K562 (cell line): Measurements from ENCODE around the gene PLTP. TPM values are rescaled to one million over a fixed set of nuclear protein-coding genes. Genes with fewer than 3 reads are reported as not detected.
A peak's percentile ranks its signal among the peaks of the same experiment; 100 is the strongest.

Source experiments
- ARID2 ChIP-seq: fragments of 450-650 bp; IDR thresholded peaks from 2 replicates; pipeline ENCODE4 v1.6.1; 2017; ENCODE audit warnings: antibody characterized with exemption, mild to moderate bottlenecking
- CBX1 ChIP-seq: sonication (generic); IDR thresholded peaks from 2 replicates; pipeline ENCODE4 v1.6.1; 2016; ENCODE audit warnings: antibody characterized with exemption, low read depth, mild to moderate bottlenecking
- GTF2E2 ChIP-seq: fragments of 200-800 bp; sonication (Bioruptor generic); IDR thresholded peaks from 2 replicates; pipeline ENCODE4 v1.6.1; 2016; ENCODE audit warnings: missing genetic modification characterization, missing compliant biosample characterization
- KHSRP ChIP-seq: fragments of 450-650 bp; IDR thresholded peaks from 2 replicates; pipeline ENCODE4 v1.6.1; 2017
- MTA3 ChIP-seq: fragments of 450-650 bp; formaldehyde crosslinking; IDR thresholded peaks from 2 replicates; pipeline ENCODE4 v1.6.1; 2017; ENCODE audit warnings: mild to moderate bottlenecking, borderline replicate concordance
- NFIX ChIP-seq: fragments of 250-450 bp; sonication (Bioruptor Pico); IDR thresholded peaks from 2 replicates; pipeline ENCODE4 v1.4.0; 2020; ENCODE audit warnings: low read depth, mild to moderate bottlenecking, moderate library complexity
- RBM34 ChIP-seq: fragments of 200-400 bp; formaldehyde crosslinking; IDR thresholded peaks from 2 replicates; pipeline ENCODE4 v1.6.1; 2018; ENCODE audit warnings: low read length, borderline replicate concordance; ENCODE audit not compliant: insufficient read depth
- TBP ChIP-seq: optimal IDR thresholded peaks from 2 replicates; pipeline ENCODE3; 2011; ENCODE audit warnings: low read depth, low read length, improper control_type of control experiment
- ZBTB17 ChIP-seq: fragments of 450-650 bp; formaldehyde crosslinking; IDR thresholded peaks from 2 replicates; pipeline ENCODE4 v1.4.0; 2020; ENCODE audit warnings: mild to moderate bottlenecking
- ZBTB7A ChIP-seq: IDR thresholded peaks from 2 replicates; pipeline ENCODE4 v1.6.1; 2011; ENCODE audit warnings: low read depth, mild to moderate bottlenecking, low read length, moderate library complexity, borderline replicate concordance; ENCODE audit not compliant: control insufficient read depth
- ZNF12 ChIP-seq: sonication (generic); formaldehyde crosslinking; IDR thresholded peaks from 2 replicates; pipeline ENCODE4 v1.4.0; 2020; ENCODE audit warnings: mild to moderate bottlenecking, missing genetic modification reagents
- ZNF780A ChIP-seq: fragments of 250-450 bp; sonication (Bioruptor Pico); IDR thresholded peaks from 2 replicates; pipeline ENCODE4 v1.5.0; 2021; ENCODE audit warnings: mild to moderate bottlenecking
- polyA plus RNA-seq, 8 experiments: library from polyadenylated mRNA; depleted of rRNA in 4 of 8; stranded (reverse) in 5 of 8; unstranded in 3 of 8; fragments of >200 nt; fragmentation: Nextera tagmentation in 2 of 8; fragmentation: Illumina TruSeq in 1 of 8; extraction: Ambion mirVana in 2 of 8; extraction: Trizol in 1 of 8; gene quantifications; 2 replicates each; pipeline versions ENCODE4 v1.2.1 to v1.2.3, GENCODE V29; 2011 to 2014; ENCODE audit warnings: inconsistent platforms in 1 of 8, missing spikeins in 1 of 8
- total RNA-seq, 7 experiments: library from RNA; depleted of rRNA in 6 of 7; stranded (reverse); fragments of >200 nt in 6 of 7; fragmentation: Illumina TruSeq in 2 of 7; extraction: Trizol in 2 of 7; gene quantifications; 2 replicates each; pipeline versions ENCODE4 v1.2.1 to v1.2.3, GENCODE V29; 2011 to 2021; ENCODE audit warnings: low replicate concordance in 1 of 7
- TF ChIP-seq, protein P1 (sequence below): fragments of 450-650 bp; IDR thresholded peaks from 2 replicates; pipeline ENCODE4 v1.6.1; 2016; ENCODE audit warnings: antibody characterized with exemption
- TF ChIP-seq, protein P2 (sequence below), 2 experiments: fragments of 450-650 bp; conservative IDR thresholded peaks; 2 replicates each; pipeline ENCODE4 v1.6.1; 2017; ENCODE audit warnings: mild to moderate bottlenecking in 2 of 2, moderate library complexity in 2 of 2
- TF ChIP-seq, protein P3 (sequence below): sonication (generic); formaldehyde crosslinking; IDR thresholded peaks from 2 replicates; pipeline ENCODE4 v1.9.0; 2022; ENCODE audit warnings: mild to moderate bottlenecking, missing genetic modification reagents
- TF ChIP-seq, protein P4 (sequence below), 2 experiments: fragments of 250-450 bp in 1 of 2; fragments of 450-650 bp in 1 of 2; sonication (Bioruptor Pico) in 1 of 2; IDR thresholded peaks; 2 replicates each; pipeline versions ENCODE4 v1.6.1 to v1.8.0; 2016 to 2021; ENCODE audit warnings: mild to moderate bottlenecking in 2 of 2, moderate library complexity in 2 of 2, missing compliant biosample characterization in 1 of 2, missing genetic modification characterization in 1 of 2
- TF ChIP-seq, protein P5 (sequence below), 2 experiments: IDR thresholded peaks; 2 replicates each; pipeline ENCODE4 v1.6.1; 2011; ENCODE audit warnings: borderline replicate concordance in 1 of 2, control low read depth in 1 of 2, low read depth in 1 of 2, low read length in 1 of 2, mild to moderate bottlenecking in 1 of 2, mixed read lengths in 1 of 2, moderate library complexity in 1 of 2; ENCODE audit not compliant: insufficient read depth in 1 of 2, insufficient read length in 1 of 2, poor library complexity in 1 of 2, severe bottlenecking in 1 of 2; ENCODE audit errors: extremely low read depth in 1 of 2
- TF ChIP-seq, protein P6 (sequence below): sonication (generic); formaldehyde crosslinking; IDR thresholded peaks from 2 replicates; pipeline ENCODE4 v1.5.0; 2020; ENCODE audit warnings: missing genetic modification reagents

The PLTP gene
- total and polyA plus RNA-seq, 9 of the 15 experiments (the other 6 are each of a cell fraction or from before 2014, with no cell fraction given), result 2.8 to 29.3 (median 17.6) TPM

DNA sequence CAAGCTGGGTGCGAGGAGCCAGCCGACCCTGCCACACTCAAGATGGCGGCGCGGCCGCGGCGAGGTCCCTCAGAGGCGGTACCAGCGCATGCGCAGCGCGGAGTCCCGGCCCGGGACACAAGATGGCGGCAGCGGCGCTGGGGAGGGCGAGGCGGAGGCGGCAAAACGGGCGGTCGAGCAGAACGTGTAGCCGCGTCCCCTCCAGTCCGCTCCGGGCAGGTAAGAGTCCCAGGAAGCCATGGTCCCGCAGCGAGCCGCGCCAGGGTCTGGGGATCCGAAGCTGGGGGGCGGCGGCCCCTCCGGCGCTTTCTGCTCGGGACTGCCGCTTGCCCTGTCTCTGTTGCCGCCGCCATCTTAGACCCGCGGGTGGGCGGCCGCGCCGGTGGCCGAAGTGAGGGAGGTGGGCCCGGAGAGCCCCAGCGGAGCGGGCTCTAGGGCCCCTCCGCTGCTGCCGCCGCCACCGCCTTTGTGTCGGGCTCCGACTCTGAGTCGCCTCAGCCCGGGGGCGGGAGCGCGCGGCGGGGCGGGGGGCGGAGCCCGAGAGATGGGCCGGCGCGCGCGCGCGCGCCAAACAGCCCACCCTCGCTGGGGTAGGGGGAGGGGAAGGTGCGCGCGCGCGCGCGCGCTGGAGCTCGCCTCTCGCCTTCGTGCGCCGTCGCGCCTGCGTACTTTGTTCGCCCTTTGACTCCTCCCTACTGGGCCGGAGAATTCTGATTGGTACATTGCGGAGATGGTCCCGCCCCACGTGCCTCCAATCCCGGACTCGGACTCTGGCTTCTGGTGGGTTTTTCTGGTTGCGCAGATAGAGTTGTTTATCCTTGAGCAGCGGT is 22.8 kb upstream of the PLTP start, which contains the start of gene PCIF1 (continued):
- TF ChIP-seq GTF2E2 (tag) (peak; percentile 93), KHSRP (no peak), ZBTB17 (CRISPR knock-in tag) (peak; percentile 55; the same call in 1 of the 2 replicates), MTA3 (peak; percentile 93; the same call in 1 of the 2 replicates), TBP (peak; percentile 97), ZNF780A (CRISPR knock-in tag) (no peak), ZBTB7A (peak; percentile 94), NFIX (CRISPR knock-in tag) (no peak), ZNF12 (CRISPR knock-in tag) (peak; percentile 86), RBM34 (no peak), ARID2 (no peak), CBX1 (peak; percentile 71; the same call in 1 of the 2 replicates)
- TF ChIP-seq, protein P1, sequence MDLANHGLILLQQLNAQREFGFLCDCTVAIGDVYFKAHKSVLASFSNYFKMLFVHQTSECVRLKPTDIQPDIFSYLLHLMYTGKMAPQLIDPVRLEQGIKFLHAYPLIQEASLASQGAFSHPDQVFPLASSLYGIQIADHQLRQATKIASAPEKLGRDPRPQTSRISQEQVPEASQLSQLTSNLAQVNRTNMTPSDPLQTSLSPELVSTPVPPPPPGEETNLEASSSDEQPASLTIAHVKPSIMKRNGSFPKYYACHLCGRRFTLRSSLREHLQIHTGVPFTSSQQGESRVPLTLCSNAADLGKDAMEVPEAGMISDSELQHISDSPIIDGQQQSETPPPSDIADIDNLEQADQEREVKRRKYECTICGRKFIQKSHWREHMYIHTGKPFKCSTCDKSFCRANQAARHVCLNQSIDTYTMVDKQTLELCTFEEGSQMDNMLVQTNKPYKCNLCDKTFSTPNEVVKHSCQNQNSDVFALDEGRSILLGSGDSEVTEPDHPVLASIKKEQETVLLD, result peak; percentile 95
- TF ChIP-seq, protein P2, sequence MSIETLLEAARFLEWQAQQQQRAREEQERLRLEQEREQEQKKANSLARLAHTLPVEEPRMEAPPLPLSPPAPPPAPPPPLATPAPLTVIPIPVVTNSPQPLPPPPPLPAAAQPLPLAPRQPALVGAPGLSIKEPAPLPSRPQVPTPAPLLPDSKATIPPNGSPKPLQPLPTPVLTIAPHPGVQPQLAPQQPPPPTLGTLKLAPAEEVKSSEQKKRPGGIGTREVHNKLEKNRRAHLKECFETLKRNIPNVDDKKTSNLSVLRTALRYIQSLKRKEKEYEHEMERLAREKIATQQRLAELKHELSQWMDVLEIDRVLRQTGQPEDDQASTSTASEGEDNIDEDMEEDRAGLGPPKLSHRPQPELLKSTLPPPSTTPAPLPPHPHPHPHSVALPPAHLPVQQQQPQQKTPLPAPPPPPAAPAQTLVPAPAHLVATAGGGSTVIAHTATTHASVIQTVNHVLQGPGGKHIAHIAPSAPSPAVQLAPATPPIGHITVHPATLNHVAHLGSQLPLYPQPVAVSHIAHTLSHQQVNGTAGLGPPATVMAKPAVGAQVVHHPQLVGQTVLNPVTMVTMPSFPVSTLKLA (conservative IDR thresholded peaks at IDR 0.05), result peak; percentile 78 to 83
- TF ChIP-seq, protein P3, sequence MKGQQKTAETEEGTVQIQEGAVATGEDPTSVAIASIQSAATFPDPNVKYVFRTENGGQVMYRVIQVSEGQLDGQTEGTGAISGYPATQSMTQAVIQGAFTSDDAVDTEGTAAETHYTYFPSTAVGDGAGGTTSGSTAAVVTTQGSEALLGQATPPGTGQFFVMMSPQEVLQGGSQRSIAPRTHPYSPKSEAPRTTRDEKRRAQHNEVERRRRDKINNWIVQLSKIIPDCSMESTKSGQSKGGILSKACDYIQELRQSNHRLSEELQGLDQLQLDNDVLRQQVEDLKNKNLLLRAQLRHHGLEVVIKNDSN (CRISPR knock-in tag), result peak; percentile 94
- TF ChIP-seq, protein P4, sequence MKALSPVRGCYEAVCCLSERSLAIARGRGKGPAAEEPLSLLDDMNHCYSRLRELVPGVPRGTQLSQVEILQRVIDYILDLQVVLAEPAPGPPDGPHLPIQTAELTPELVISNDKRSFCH (CRISPR knock-in tag; IDR thresholded peaks at IDR 0.05), result no peak
- TF ChIP-seq, protein P4 (tag; IDR thresholded peaks at IDR 0.05), result peak; percentile 78; the same call in 1 of the 2 replicates
- TF ChIP-seq, protein P5, sequence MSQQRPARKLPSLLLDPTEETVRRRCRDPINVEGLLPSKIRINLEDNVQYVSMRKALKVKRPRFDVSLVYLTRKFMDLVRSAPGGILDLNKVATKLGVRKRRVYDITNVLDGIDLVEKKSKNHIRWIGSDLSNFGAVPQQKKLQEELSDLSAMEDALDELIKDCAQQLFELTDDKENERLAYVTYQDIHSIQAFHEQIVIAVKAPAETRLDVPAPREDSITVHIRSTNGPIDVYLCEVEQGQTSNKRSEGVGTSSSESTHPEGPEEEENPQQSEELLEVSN (IDR thresholded peaks at IDR 0.05; ENCODE audit: borderline replicate concordance in 1 of 2, extremely low read depth in 1 of 2, insufficient read depth in 1 of 2, insufficient read length in 1 of 2, low read depth in 1 of 2, low read length in 1 of 2, poor library complexity in 1 of 2, severe bottlenecking in 1 of 2), result peak; percentile 50 to 58
- TF ChIP-seq, protein P6, sequence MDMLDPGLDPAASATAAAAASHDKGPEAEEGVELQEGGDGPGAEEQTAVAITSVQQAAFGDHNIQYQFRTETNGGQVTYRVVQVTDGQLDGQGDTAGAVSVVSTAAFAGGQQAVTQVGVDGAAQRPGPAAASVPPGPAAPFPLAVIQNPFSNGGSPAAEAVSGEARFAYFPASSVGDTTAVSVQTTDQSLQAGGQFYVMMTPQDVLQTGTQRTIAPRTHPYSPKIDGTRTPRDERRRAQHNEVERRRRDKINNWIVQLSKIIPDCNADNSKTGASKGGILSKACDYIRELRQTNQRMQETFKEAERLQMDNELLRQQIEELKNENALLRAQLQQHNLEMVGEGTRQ, result peak; percentile 89
